ENCODE measurements around the gene MAP3K7. TPM values are rescaled to one million over a fixed set of nuclear protein-coding genes. Genes with fewer than 3 reads are reported as not detected.

The MAP3K7 gene
- total RNA-seq, 1 experiment from 2014 or later: 10.9 TPM

DNA sequence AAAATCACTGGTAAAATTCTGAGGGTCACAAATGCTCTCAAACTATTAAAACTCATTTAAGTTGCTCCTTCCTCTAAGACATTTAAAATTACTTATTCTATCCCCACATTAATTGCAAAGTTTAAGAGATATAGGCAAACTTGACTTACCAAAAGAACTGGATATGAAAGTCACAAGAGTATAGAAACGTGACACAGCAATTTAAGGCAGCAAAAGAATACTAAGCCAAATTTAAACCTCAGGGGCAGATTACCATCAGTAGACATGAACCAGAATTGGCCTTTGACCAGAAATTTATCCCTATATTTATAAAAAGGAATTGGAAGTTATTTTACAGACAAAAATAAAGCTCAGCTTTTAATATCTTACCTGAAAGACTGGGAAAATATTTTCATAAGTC, 56.0 kb downstream of the MAP3K7 start:
- DNase-seq (ENCODE audit: low spot score): no peak

DNA sequence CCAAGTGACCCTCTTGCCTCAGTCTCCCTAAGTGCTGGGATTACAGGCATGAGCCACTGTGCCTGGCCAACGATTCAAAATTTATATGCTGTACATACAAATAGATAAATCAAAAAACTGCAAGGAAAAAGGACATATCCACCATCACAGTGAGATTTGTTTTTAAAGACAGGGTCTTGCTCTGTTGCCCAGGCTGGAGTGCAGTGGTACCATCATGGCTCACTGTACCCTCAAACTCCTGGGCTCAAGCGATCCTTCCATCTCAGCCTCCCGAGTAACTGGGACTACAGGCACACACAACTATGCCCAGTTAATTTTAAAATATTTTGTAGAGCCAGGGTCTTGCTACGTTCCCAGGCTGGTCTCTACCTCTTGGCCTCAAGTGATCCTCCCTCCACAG, 61.5 kb downstream of the MAP3K7 start:
- DNase-seq (ENCODE audit: low spot score): no peak

DNA sequence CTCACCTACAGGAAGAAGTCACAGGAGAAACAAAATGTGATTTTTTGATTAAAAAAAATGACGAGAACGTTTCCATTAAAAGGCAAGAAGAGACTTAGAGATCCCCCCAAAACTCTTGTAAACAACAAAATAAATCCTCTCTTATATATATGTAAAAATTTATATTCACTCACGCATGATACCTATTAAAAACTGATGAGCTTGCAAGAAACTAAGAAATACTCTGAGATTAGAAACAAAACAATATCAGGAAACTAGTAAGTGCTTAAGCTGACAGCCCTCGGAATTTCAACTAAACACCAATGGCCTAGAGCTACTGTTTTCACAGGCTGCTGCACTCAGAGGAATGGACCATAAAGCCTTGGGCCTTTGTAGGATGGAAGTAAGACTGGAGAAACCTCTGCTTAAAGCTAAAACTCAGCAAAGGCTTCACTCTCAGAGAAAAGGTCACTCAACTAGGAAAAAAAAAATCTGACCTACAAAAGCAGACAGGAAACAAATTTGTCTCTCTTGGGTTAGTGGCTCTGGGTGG, 63.0 kb downstream of the MAP3K7 start:
- no peak for DNase-seq (ENCODE audit: low spot score)

DNA sequence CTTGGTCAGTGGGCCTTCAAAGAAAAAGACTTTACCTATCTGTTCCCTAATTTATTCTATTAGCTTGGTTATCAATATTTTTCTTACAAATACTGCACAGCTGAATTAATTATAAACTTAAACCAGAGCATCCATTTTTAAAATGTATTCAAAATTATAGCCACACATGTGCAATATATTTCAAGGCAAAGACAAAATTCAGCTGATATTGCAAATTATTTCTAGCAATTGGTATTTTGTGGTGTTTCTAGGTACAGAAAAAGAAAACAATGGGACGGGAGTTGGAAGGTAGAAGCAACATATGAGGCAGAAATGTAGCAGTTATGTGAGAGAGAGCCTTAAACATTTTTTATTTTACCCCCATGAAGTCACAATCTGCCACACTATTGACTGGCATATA, 64.9 kb downstream of the MAP3K7 start:
- DNase-seq (ENCODE audit: low spot score): no peak

DNA sequence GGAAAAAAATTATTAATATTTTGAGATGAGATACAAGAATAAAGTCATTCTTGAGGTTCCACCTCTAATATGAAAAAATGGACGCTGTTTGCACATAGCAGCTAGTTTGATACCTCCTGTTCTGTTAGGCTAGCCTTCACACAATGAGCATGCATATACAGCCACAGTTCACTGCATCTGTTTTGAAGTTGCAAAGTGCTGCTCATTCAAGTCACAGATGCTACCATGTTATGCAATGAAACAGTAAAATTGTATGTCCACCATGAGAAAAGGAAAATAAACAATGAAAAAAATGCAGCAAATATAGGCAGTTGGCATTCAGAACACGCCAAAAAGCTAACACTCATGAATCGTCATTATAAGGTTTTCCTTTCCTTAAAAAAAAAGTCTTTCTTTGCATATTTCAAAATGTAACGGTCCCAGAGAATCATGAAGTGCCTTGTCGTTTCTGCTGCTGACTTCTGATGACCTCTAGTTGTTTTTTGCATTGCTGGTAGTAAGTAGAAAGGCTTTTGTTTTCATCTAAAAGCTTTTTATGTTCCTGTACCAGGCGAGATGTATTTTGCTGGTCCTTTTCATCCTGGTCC, 70.7 kb downstream of the MAP3K7 start:
- DNase-seq (ENCODE audit: low spot score): no peak

DNA sequence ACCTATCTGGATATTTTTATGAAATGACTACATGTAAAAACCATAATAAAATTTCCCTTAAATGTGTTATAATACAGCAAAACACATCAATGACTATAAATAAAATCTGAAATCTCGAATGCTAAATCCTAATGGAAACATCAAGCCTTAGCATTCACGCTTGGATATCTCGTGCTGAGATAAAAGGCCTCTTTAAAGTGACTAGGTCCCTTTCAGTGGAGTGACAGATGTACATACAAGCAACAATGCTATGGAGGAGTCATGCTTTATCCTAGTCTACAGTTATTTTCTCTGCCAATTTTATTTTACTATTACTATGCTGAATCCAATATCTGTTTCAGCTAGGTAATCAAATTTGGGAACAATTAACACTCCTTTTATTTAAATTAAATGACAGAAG, 72.4 kb downstream of the MAP3K7 start:
- DNase-seq (ENCODE audit: low spot score): no peak

DNA sequence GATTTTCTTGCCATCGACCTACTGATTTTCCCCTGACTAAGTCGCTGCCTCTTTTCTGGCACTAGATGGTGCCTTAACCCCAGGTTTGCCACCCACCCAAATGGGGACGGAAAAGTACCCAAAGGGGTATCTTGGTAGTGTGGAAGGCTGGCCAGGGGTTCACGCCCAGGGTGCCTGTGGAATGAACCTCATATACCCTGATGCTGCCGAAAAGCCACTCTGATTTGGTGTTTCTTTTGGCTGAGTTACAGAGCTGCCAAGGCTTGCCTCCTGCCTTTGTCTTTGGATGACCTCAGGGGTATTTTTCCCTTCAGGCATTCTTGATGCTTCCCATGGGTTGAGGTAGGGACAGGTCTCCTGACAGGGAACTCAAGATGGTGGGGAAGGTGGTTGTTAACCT, 78.1 kb downstream of the MAP3K7 start:
- no peak for DNase-seq (ENCODE audit: low spot score)

DNA sequence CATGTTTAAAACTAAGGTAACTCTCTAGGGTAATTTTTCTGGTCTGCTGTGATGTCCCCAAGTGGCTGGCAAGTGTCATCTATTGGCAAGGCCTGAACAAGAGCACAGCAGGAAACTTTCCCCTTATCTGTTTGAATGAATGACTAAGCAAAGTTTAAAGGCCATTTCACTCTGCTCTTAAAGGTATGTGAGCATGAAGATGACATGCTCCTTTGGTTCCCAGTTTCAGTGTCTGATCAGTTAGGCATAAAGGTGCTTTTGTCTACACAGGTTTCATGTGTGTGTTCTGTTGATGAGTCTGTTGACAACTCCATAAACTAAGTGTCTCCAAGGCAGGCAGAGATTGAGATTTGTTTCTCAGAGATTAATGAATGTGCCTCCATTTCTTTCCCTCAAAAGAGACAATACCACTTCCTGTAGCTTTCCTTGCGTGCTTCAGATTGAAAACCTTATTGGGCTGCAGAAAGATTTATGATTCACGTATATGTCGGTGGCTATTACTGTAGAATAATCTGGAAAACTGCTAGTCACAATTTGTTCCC, 83.9 kb downstream of the MAP3K7 start:
- DNase-seq (ENCODE audit: low spot score): peak; percentile 31

DNA sequence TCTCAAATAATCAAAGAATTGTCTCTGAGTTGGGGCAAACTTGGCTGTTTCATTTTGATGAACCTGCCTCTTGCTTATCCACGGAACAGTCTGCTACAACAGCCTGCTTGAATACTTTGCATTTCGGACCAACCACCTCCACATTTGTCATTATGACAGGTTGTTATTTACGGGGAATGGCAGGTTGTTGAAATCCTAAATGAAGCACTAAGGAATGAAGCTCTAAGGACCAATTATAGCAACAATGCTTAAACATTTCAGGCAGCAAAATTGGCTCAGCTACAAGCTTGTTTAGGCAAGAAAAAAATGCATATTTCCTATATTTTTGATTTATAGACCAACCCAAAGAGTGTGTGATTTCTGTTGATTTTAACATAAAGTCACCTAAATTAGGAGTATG, 84.5 kb downstream of the MAP3K7 start:
- no peak for DNase-seq (ENCODE audit: low spot score)

DNA sequence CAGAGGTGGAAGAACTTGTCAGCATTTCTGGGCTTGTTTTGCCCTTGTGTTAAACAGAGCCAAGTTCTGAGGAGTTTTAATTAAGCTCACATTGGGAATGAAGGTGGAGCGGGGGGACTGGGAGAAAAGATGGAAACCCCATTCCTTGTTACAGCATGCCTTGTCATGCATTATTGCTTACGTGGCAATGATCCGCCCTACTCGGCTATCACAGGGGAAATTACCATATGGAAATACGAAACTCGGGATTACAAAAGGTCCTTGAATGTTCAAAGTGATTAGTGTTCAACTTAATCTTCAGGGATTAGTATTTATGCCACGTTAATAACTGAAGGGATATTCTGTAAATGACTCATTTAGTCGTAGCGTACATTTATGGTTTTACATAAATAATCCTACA, 86.4 kb downstream of the MAP3K7 start:
- DNase-seq (ENCODE audit: low spot score): no peak

DNA sequence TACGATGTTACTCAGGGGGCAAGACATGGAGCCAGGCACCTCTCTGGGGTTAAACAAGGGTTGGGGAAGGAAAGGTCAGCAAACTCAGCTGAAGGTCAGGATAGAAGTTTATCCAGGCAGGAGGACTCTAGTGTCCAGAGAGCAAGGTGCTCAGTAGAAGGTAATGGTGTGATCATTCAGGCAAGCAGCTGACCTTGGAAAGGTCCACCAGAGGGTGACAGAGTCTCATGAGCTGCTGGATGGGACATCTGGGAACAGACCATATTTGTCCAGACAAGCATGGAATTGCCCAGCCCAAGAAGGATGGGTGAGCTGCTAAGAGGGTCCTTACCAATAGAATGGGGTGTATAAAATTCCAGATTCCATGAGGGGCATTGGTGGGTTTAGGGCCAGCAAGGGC, 89.5 kb downstream of the MAP3K7 start:
- peak; percentile 9 for DNase-seq (ENCODE audit: low spot score)

DNA sequence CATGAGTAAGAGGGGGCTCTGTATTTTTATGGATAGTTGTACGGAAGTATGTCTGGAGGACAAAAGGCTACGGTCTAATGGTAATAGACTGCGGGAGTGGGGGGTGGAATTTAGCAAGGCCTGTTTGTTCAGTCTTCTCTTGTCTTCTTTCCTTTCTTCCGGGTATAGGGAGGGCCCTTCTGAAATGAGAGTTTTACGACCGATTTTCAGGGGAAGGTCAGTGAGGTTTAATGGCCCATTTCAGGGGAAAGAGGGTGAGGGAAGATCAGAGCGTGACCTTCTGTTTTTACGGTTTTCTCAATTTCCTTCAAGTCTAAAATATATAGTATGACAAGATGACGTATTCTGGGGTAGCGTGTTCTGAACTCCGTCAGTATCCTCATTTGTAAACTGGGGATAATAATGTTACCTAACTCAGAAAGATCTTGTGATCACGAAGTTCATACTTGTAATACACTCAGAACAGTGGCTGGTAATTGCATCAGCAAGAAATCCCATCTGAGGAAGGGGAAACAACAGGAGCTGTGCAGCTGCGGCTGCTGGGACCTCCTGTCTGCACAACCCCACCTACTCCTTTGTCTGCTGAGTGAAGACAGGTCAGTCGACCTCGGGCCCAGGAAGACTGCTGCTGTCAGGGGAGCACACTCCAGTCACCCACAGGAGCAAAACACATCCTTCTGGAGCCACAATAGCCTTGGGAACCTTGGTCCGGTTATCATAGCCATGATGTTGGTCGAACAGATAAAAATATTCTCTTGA, 90.4 kb downstream of the MAP3K7 start:
- no peak for DNase-seq (ENCODE audit: low spot score)

DNA sequence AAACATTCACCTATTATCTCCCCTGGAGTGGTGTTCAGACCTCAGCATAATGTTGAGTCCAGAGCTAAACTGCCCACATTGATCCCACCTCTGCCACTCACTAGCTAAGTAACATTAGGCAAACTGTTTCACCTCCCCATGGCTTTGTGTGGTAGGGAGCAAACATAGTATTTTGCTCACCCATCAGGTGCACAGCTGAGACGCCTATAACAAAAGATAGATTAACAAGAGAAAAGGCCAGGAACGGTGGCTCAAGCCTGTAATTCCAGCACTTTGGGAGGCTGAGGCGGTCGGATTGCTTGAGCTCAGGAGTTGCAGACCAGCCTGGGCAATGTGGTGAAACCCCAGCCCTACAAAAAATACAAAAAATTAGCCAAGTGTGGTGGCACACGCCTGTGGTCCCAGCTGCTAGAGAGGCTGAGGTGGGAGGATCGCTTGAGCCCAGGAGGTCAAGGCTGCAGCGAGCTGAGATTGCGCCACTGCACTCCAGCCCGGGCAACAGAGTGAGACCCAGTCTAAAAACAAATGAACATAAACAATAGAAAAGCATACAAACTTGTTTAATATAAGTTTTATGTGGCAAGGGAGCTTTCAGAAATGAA, 91.6 kb downstream of the MAP3K7 start:
- no peak for DNase-seq (ENCODE audit: low spot score)

DNA sequence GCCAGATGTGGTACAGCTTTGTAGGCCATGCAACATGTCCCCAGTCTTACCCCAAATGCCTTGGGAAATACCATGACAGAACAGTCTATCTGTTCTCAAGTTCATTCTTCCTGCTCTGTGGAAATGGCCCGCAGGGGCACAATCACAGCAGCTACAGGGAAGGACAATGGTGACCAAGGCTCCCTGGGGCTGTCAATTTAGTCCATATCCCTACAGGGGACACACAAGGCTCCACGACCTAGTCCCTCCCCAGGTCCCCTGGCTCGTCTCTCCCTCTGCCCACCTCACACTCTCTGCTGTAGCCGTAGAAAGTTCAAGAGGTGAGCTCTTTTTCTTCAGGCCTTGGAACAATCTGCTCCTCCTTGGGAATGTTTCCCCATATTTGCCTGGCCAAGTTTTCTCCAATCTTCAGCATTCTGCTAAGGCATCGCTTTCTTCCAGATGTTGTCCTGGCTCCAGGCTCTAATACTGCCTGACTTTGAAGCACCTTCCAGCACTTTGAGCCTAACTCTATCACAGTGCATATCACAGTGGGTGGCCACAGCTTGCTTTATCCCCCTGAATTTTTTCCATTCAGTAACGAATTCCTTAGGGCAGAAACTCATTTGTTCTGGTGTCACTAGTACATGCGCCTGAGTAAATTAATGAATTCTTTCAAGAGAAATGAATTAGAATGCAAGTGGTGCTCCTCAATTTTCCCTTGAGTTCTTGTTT, 92.6 kb downstream of the MAP3K7 start:
- no peak for DNase-seq (ENCODE audit: low spot score)

DNA sequence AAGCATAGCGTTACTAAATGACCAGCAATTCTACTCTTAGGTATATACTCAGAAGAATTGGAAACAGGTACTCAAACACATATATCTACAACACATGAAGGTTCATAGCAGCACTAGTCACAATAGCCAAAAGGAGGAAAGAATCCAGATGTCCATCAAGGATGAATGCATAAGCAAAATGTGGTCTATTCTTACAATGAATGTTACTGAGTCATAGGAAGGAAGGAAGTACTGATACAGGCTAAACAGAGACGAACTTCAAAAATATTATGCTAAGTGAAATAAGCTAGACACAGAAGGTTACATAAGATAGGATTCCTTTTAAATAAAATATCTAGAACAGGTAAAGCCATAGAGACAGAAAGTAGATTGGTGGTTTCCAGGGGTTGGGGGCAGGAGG, 93.5 kb downstream of the MAP3K7 start:
- DNase-seq (ENCODE audit: low spot score): no peak

DNA sequence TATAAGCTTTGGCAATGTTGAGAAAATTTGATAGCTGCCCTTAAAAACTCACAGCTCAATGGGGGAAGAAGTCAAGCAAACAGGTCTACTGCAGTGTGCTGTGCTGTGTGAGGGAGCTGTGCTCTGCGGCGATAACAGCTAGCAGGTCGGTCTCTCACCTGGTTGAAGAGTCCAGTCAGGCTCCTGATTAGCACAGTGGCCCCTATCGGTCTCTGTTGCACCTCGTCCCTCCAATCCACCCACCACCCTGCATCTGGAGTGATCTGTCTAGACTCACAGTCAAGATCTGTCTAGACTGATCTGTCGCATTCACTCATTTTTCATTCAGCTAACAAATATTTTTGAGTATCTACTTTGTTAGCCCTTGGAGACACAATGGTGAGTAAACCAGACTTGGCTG, 94.1 kb downstream of the MAP3K7 start:
- no peak for DNase-seq (ENCODE audit: low spot score)

DNA sequence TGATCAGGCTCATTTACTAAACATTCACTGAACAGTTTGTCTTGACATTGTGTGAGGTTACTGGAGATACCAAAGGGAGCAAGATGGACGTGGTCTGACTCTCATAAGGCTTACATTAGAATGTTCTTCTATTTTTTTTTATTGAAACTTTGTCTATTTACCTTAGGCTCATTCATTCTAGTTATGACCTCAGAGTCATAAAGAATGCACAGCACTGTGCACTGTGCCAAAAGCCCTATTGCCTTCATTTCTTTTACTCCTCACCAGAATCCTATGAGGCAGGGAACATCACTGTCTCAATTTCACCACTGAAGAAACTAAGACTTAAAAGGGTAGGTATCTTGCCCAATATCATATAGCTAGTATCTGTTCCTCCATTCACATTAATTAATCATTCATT, 94.5 kb downstream of the MAP3K7 start:
- no peak for DNase-seq (ENCODE audit: low spot score)

DNA sequence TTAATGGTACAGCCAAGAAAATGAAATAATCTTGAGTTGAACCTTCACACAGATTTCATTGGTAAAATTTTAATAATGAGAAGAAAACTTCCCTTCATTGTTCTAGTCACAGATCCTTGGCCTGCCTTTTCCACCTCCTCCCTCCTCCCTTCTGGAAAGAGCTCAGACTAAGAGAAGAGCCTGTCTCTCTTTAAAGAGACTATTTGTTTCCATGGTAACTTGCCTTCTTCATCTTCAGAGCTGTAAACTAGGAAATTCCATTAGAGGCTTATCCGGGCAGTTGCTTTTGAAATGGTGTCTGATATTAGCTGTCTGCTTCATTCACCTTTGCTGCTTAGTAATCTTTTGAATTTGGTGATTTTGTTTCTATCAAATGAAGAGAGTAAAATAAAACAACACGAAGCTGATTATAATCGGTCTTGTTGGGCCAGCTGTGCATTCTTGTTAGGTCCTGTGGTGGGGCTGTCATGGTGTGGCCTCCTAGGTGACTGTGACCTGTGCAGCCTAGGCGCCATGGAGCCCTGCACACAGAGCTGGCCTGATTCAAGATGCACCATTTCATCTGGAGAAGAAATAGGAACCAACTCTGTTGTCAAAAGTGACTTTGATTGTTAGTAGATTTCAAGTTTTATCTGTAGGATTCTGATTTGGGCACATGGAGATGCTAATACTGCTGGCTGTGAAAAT, 96.7 kb downstream of the MAP3K7 start:
- DNase-seq (ENCODE audit: low spot score): no peak

DNA sequence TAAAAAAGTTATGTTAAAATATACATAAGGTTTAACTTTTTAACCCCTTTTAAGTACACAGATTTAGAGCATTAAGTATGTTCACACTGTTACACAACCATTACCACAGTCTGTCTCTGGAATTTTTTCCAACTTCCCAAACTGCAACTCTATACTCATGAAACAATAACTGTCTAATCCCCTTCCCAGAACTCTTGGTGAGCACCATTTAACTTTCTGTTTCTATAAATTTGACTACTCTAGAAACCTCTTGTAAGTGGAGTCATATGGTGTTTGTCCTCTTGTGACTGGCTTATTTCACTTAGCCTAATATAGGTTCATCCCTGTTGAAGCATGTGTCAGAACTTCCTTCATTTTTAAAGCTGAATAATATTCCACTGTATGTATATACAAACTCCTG, 98.1 kb downstream of the MAP3K7 start:
- no peak for DNase-seq (ENCODE audit: low spot score)

DNA sequence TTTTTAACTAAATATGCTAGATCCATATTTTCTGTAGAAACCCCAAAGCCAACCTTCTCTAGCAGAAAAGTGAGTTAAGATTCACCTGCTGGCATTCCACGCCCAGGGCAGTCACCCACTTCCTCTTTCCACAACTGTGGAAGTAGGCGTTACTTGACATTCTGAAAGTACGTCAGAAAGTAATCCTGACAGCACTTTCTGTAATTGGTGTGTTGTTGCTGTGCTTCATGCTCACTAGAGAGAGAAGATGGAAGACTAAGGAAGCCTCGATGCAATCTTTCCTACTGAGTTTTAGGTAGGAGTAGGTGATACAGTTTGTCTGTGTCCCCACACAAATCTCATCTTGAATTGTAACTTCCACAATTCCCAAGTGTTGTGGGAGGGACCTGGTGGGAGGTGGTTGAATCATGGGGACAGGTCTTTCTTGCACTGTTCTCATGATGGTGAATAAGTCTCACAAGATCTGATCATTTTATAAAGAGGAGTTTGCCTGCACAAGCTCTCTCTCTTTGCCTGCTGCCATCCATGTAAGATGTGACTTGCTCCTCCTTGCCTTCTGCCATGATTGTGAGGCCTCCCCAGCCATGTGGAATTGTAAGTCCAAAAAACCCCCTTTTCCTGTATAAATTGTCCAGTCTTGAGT, 101.1 kb downstream of the MAP3K7 start:
- no peak for DNase-seq (ENCODE audit: low spot score)

DNA sequence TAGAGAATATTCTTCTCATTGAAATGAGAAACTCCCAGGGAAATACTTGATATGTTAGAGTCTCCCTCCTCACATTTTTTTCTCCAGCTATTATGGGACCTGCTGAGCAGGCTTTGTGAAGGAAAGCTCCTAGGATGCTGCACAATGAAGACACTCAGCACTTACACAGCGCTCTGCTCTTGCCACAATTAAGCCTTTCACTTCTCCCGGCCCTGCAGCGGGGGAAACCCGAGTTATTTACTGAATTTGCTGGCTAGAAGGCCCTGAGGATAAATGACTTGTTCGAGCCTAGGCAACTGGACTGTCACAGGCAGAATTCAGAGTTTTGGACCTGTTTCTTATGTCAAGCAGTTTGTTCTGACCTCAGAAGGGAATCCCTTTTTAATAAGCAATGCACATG, 102.0 kb downstream of the MAP3K7 start:
- no peak for DNase-seq (ENCODE audit: low spot score)
